ENCODE measurements around the gene NT5M. TPM values are rescaled to one million over a fixed set of nuclear protein-coding genes. Genes with fewer than 3 reads are reported as not detected.

Gene NT5M
- polyA plus RNA-seq, 2 of the 4 experiments (the other 2 are of a cell fraction), result 5.3 to 5.9 TPM

- no peak for TF ChIP-seq PBX3 (IDR thresholded peaks at IDR 0.05)
- TF ChIP-seq EHMT2 (IDR thresholded peaks at IDR 0.05; ENCODE audit: low read depth), result no peak
- no peak for TF ChIP-seq KDM1A (IDR thresholded peaks at IDR 0.05; ENCODE audit: low read depth)
- TF ChIP-seq HES2 (IDR thresholded peaks at IDR 0.05), result no peak
- no peak for TF ChIP-seq ESRRA (IDR thresholded peaks at IDR 0.05; ENCODE audit: borderline replicate concordance, low read length)
Measured at GRCh38 chr17:17350491-17351355, 47.5 kb downstream of the NT5M start (continued).

- H3K27ac ChIP-seq, result no peak overlapping the region
- no peak overlapping the region for H3K4me3 ChIP-seq
- 78% methylated on average over 16 of the region's 16 CpGs for WGBS (ENCODE audit: missing lambda C conversion rate)
- H3K4me2 ChIP-seq, result no peak overlapping the region
- TF ChIP-seq MAX (IDR thresholded peaks at IDR 0.05), result no peak
- no peak for TF ChIP-seq BHLHE40 (IDR thresholded peaks at IDR 0.05; ENCODE audit: low read depth, low read length)
- TF ChIP-seq HES2 (IDR thresholded peaks at IDR 0.05), result no peak
- TF ChIP-seq HOXB13 (CRISPR knock-in tag; IDR thresholded peaks at IDR 0.05; ENCODE audit: low read depth), result no peak
- TF ChIP-seq NFE2L2 (conservative IDR thresholded peaks at IDR 0.05; ENCODE audit: low read length), result no peak
- no peak for TF ChIP-seq CHD4 (IDR thresholded peaks at IDR 0.05; ENCODE audit: borderline replicate concordance)
- no peak for TF ChIP-seq HMGXB4 (CRISPR knock-in tag; IDR thresholded peaks at IDR 0.05; ENCODE audit: borderline replicate concordance)
- TF ChIP-seq KDM1A (IDR thresholded peaks at IDR 0.05; ENCODE audit: low read depth), result no peak
- TF ChIP-seq ZFP36 (IDR thresholded peaks at IDR 0.05; ENCODE audit: borderline replicate concordance, partially characterized antibody), result no peak
- TF ChIP-seq ATOH8 (CRISPR knock-in tag; IDR thresholded peaks at IDR 0.05; ENCODE audit: low read depth), result no peak
- TF ChIP-seq NR3C1 (IDR thresholded peaks at IDR 0.05), result no peak
- 0 out of 3 replicates have a peak, but pooled peaks cover 4% of the 10 kb centered on the region for H3K4me1 ChIP-seq
- no peaks in the 10 kb centered on the region for H3K9me3 ChIP-seq
- FAIRE-seq (no peak), DNase-seq (ENCODE audit: low read depth in 1 of 2, low spot score in 1 of 2) (no peak), ATAC-seq (no peak)
- POLR2A ChIA-PET, result interaction anchor here (0.6 kb wide), 1 partner anchor 39 kb away, joined by 8 read pairs; no protein-coding TSS in a partner anchor
- CTCF ChIA-PET, result interaction anchor here (0.6 to 18.2 kb wide), 6 partner anchors 17 to 285 kb away, joined by 3 to 365 read pairs (median 108); partner anchors contain the start of gene RASD1
Measured at GRCh38 chr17:17351356-17351891, 48.3 kb downstream of the NT5M start.

GRCh38 chr17:17351901-17352781, 49.0 kb downstream of the NT5M start:
- CTCF ChIA-PET, result interaction anchor here (0.6 to 18.2 kb wide), 11 partner anchors 18 to 329 kb away, joined by 3 to 365 read pairs (median 6); partner anchors contain the start of gene RASD1
- H3K4me3 ChIP-seq, result no peak overlapping the region
- DNase-seq (ENCODE audit: low read depth in 1 of 2, low spot score in 1 of 2) (no peak), ATAC-seq (no peak), FAIRE-seq (no peak)
- POLR2A ChIA-PET, result interaction anchor here (0.6 to 0.7 kb wide), 2 partner anchors 39 to 71 kb away, joined by 3 to 8 read pairs; partner anchors contain the start of gene COPS3
- H3K9me3 ChIP-seq, result no peaks in the 10 kb centered on the region
- 83% methylated on average over 25 of the region's 35 CpGs for WGBS (ENCODE audit: missing lambda C conversion rate)
- H3K4me1 ChIP-seq, result 0 out of 3 replicates have a peak, but pooled peaks cover 4% of the 10 kb centered on the region
- no peak overlapping the region for H3K4me2 ChIP-seq
- no peak overlapping the region for H3K27ac ChIP-seq
- no peak for TF ChIP-seq CHD2 (IDR thresholded peaks at IDR 0.05; ENCODE audit: low read length, partially characterized antibody)
- TF ChIP-seq JUN (IDR thresholded peaks at IDR 0.05), result no peak
- TF ChIP-seq KDM1A (IDR thresholded peaks at IDR 0.05; ENCODE audit: low read depth), result no peak
- TF ChIP-seq FOSL2 (IDR thresholded peaks at IDR 0.05), result no peak
- TF ChIP-seq FOSL2 (CRISPR knock-in tag; IDR thresholded peaks at IDR 0.05), result peak; percentile 51
- TF ChIP-seq MAFK (IDR thresholded peaks at IDR 0.05; ENCODE audit: partially characterized antibody), result no peak
- TF ChIP-seq JUNB (IDR thresholded peaks at IDR 0.05), result no peak
- no peak for TF ChIP-seq ZC3H11A (IDR thresholded peaks at IDR 0.05)
- TF ChIP-seq HDAC2 (IDR thresholded peaks at IDR 0.05), result no peak
- TF ChIP-seq FOXS1 (CRISPR knock-in tag; IDR thresholded peaks at IDR 0.05), result no peak
- TF ChIP-seq CBX2 (IDR thresholded peaks at IDR 0.05; ENCODE audit: borderline replicate concordance, low read depth), result no peak
- TF ChIP-seq USF2 (IDR thresholded peaks at IDR 0.05), result peak; percentile 75
- no peak for TF ChIP-seq CEBPB (IDR thresholded peaks at IDR 0.05)
